Epithelial cell of prostate (primary cell): ENCODE measurements around the gene PVR.
A peak's percentile ranks its signal among the peaks of the same experiment; 100 is the strongest.

Experiments
- DNase-seq: peaks from one replicate; pipeline ENCODE4 v3.0.0-alpha.2; 2011; ENCODE audit warnings: low read depth, low spot score
- H3K27ac ChIP-seq: fragments of 450-650 bp; 2 replicates; pipeline ENCODE4 v1.5.1; 2017; ENCODE audit warnings: mild to moderate bottlenecking

The PVR gene

GRCh38 chr19:44641501-44642265 lies 2.0 kb upstream of the PVR start:
- no peak overlapping the region for H3K27ac ChIP-seq
- DNase-seq: no peak

- H3K27ac ChIP-seq: no peak overlapping the region
- DNase-seq: no peak
Measured at GRCh38 chr19:44642377-44642776, 1.3 kb upstream of the PVR start.

- peak overlapping the region; percentile 88 for H3K27ac ChIP-seq
- DNase-seq: no peak
Measured at GRCh38 chr19:44644402-44645016, 799 bp downstream of the PVR start.

GRCh38 chr19:44645407-44646048 lies 1.8 kb downstream of the PVR start:
- H3K27ac ChIP-seq: peak overlapping the region; percentile 23
- DNase-seq: no peak

GRCh38 chr19:44646049-44646416 lies 2.3 kb downstream of the PVR start:
- peak overlapping the region; percentile 23 for H3K27ac ChIP-seq
- DNase-seq: no peak

GRCh38 chr19:44647144-44647543 lies 3.4 kb downstream of the PVR start:
- no peak for DNase-seq
- peak overlapping the region; percentile 62 for H3K27ac ChIP-seq

- DNase-seq: peak; percentile 40
- H3K27ac ChIP-seq: peak overlapping the region; percentile 62
Measured at GRCh38 chr19:44648631-44649251, 5.0 kb downstream of the PVR start.

- no peak for DNase-seq
- peak overlapping the region; percentile 62 for H3K27ac ChIP-seq
Measured at GRCh38 chr19:44649578-44650145, 6.0 kb downstream of the PVR start.

- no peak for DNase-seq
- peak overlapping the region; percentile 8 for H3K27ac ChIP-seq
Measured at GRCh38 chr19:44653343-44653742, 9.6 kb downstream of the PVR start.

- no peak for DNase-seq
- H3K27ac ChIP-seq: peak overlapping the region; percentile 8
Measured at GRCh38 chr19:44653977-44654774, 10.5 kb downstream of the PVR start.

GRCh38 chr19:44657211-44657921 lies 13.7 kb downstream of the PVR start:
- peak overlapping the region; percentile 40 for H3K27ac ChIP-seq
- no peak for DNase-seq

- H3K27ac ChIP-seq: peak overlapping the region; percentile 40
- no peak for DNase-seq
Measured at GRCh38 chr19:44658069-44658733, 14.5 kb downstream of the PVR start.

- no peak for DNase-seq
- peak overlapping the region; percentile 6 for H3K27ac ChIP-seq
Measured at GRCh38 chr19:44660081-44660480, 16.4 kb downstream of the PVR start.

- no peak overlapping the region for H3K27ac ChIP-seq
- no peak for DNase-seq
Measured at GRCh38 chr19:44661205-44661604, 17.5 kb downstream of the PVR start.

GRCh38 chr19:44661904-44662303 lies 18.2 kb downstream of the PVR start:
- H3K27ac ChIP-seq: peak overlapping the region; percentile 6
- no peak for DNase-seq

- H3K27ac ChIP-seq: peak overlapping the region; percentile 6
- no peak for DNase-seq
Measured at GRCh38 chr19:44662691-44663385, 19.1 kb downstream of the PVR start.

- no peak overlapping the region for H3K27ac ChIP-seq
- no peak for DNase-seq
Measured at GRCh38 chr19:44663996-44664395, 20.3 kb downstream of the PVR start.

GRCh38 chr19:44664976-44665375 lies 21.3 kb downstream of the PVR start:
- no peak for DNase-seq

More at GRCh38 chr19:44664976-44665375, 21.3 kb downstream of the PVR start:
- no peak overlapping the region for H3K27ac ChIP-seq
